NT2/D1 (cell line): ENCODE measurements around the gene CST11.

Source experiments
- SUZ12 ChIP-seq: IDR thresholded peaks from 2 replicates; pipeline ENCODE4 v1.6.1; 2011; ENCODE audit not compliant: insufficient read length, insufficient read depth; ENCODE audit errors: extremely low read depth
- YY1 ChIP-seq: IDR thresholded peaks from 2 replicates; pipeline ENCODE4 v1.6.1; 2011; ENCODE audit not compliant: insufficient read length, insufficient read depth
- ZNF274 ChIP-seq: IDR thresholded peaks from 2 replicates; pipeline ENCODE4 v1.6.1; 2011; ENCODE audit warnings: mild to moderate bottlenecking, low read depth, low read length

- TF ChIP-seq ZNF274 (no peak), YY1 (no peak), SUZ12 (no peak)
Observed at GRCh38 chr20:23497536-23497935, 44.9 kb upstream of the CST11 start.
